ENCODE results near the gene MYO7B.

DNA sequence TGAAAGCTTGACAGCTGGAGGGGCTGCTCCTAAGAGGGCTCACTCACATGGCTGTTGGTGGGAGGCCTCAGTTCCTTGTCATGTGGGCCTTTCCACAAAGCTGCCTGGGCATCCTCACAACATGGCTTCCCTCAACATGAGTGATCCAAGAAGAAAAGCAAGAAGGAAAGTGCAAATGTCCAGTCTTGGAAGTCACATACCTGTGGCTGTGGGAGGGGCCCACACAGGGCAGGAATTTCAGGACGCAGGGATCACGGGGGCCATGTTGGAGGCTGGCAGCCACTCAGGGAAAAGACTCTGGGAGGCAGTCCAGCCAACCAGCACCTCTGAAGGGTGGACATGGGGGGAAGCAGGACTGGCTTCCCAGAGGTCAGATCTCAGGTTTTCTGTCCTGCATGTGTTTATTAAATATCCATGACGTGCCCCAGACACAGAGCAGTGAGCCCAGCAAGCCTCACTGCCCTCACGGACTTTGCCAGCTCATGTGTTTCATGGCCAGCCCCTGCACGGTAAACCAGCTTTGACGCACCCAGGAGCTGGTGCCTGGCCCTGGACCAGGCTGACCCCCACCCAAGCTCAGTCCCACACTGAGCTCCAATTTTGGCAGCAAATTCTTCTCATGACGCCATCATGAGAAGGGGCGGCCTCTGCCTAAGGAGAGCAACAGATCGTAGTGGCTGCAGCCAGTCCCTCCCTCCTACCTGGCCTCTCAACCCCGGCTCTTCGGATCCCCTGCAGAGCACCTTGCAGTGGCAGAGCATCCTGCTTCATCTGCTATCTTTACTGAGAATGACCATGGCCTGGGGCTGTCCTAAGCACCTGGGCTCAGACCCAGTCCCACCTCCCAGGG lies 75.8 kb downstream of the MYO7B start:
- TF ChIP-seq POLR2A (IDR thresholded peaks at IDR 0.05) (no peak), POLR2AphosphoS5 (IDR thresholded peaks at IDR 0.05) (no peak), EP300 (IDR thresholded peaks at IDR 0.05) (no peak)
- TF ChIP-seq, protein P1, sequence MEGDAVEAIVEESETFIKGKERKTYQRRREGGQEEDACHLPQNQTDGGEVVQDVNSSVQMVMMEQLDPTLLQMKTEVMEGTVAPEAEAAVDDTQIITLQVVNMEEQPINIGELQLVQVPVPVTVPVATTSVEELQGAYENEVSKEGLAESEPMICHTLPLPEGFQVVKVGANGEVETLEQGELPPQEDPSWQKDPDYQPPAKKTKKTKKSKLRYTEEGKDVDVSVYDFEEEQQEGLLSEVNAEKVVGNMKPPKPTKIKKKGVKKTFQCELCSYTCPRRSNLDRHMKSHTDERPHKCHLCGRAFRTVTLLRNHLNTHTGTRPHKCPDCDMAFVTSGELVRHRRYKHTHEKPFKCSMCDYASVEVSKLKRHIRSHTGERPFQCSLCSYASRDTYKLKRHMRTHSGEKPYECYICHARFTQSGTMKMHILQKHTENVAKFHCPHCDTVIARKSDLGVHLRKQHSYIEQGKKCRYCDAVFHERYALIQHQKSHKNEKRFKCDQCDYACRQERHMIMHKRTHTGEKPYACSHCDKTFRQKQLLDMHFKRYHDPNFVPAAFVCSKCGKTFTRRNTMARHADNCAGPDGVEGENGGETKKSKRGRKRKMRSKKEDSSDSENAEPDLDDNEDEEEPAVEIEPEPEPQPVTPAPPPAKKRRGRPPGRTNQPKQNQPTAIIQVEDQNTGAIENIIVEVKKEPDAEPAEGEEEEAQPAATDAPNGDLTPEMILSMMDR (IDR thresholded peaks at IDR 0.05), result no peak

Data from upper lobe of left lung (tissue), 4 donors.